HCT116 (cell line): Measurements from ENCODE around the gene RUNX1. TPM values are rescaled to one million over a fixed set of nuclear protein-coding genes. Genes with fewer than 3 reads are reported as not detected.

Experiments used
- ATAC-seq: fragments of 200-7000 bp; cut with Tn5 transposase; 2 replicates; pipeline ENCODE4 v1.9.1; 2020; ENCODE audit warnings: mild to moderate bottlenecking, moderate library complexity
- BruUV-seq: library from RNA; stranded (reverse); fragments of 400-500 nt; replicated peaks from 2 replicates; lab custom pipeline; 2021; lab: Mats Ljungman, UMichigan
- CTCF ChIA-PET: fragments of 300-600 bp; sonication (Branson Sonifier 250); formaldehyde crosslinking; loops from one replicate; lab custom pipeline; 2021; ENCODE audit warnings: antibody characterized with exemption; lab: Charles Lee
- POLR2A ChIA-PET: fragments of 300-600, 350-600 bp; sonication (Branson Sonifier 250); formaldehyde crosslinking; loops from one replicate; lab custom pipeline; 2021; ENCODE audit warnings: antibody characterized with exemption; lab: Charles Lee
- RAD21 ChIA-PET, 2 experiments: fragments of 300-600 bp; sonication (Branson Sonifier 250); formaldehyde crosslinking; loops; one replicate each; lab custom pipeline; 2023; ENCODE audit warnings: low total read pairs in 2 of 2; ENCODE audit not compliant: uncharacterized antibody in 2 of 2, unreplicated experiment in 2 of 2, low non-redundant PET in 1 of 2; lab: Charles Lee
- DNase-seq: peaks from one replicate; pipeline ENCODE4 v3.0.0-alpha.2; 2010; ENCODE audit warnings: low read depth, low spot score
- H2AFZ ChIP-seq: fragments of 200-600 bp; shearing (Covaris generic), sonication (generic); 2 replicates; pipeline ENCODE4 v1.6.1; 2017; ENCODE audit warnings: low read depth, mixed run types, mixed read lengths, antibody characterized with exemption, low read length; ENCODE audit not compliant: poor library complexity, severe bottlenecking
- H3K27ac ChIP-seq: 2 replicates; pipeline ENCODE4 v1.5.1; 2012; ENCODE audit warnings: low read depth, low read length
- H3K27me3 ChIP-seq: fragments of 200-600 bp; sonication (generic); 2 replicates; pipeline ENCODE4 v1.6.1; 2016; ENCODE audit warnings: mixed run types, low read length, mixed read lengths; ENCODE audit not compliant: insufficient read depth
- H3K36me3 ChIP-seq, 2 experiments: fragments of 200-500 bp in 1 of 2; fragments of 200-600 bp in 1 of 2; sonication (Bioruptor generic) in 1 of 2; sonication (generic) in 1 of 2; 2 replicates each; pipeline versions ENCODE4 v1.5.1 to v1.6.1; 2014 to 2016; ENCODE audit warnings: low read length in 2 of 2, inconsistent platforms in 1 of 2, mixed read lengths in 1 of 2, mixed run types in 1 of 2; ENCODE audit not compliant: insufficient read depth in 2 of 2, control insufficient read depth in 1 of 2
- H3K4me1 ChIP-seq, 2 experiments: fragments of 200-600 bp in 1 of 2; sonication (generic) in 1 of 2; 2 replicates each; pipeline versions ENCODE4 v1.5.1 to v1.6.1; 2012 to 2017; ENCODE audit warnings: low read length in 2 of 2, inconsistent platforms in 1 of 2, mild to moderate bottlenecking in 1 of 2, mixed read lengths in 1 of 2, mixed run types in 1 of 2, moderate library complexity in 1 of 2; ENCODE audit not compliant: insufficient read depth in 2 of 2, control insufficient read depth in 1 of 2
- H3K4me2 ChIP-seq: fragments of 200-600 bp; sonication (generic); 2 replicates; pipeline ENCODE4 v1.6.1; 2017; ENCODE audit warnings: mixed run types, low read length, mixed read lengths
- H3K4me3 ChIP-seq, 2 experiments: fragments of 200-600 bp in 1 of 2; sonication (generic) in 1 of 2; replicated peaks in 1 of 2; 2 replicates each; pipeline ENCODE4 v1.5.1; 2011 to 2016; ENCODE audit warnings: low read length in 2 of 2, control low read depth in 1 of 2, low read depth in 1 of 2, mild to moderate bottlenecking in 1 of 2, mixed read lengths in 1 of 2, mixed run types in 1 of 2
- H3K79me2 ChIP-seq: fragments of 200-600 bp; sonication (generic); 2 replicates; pipeline ENCODE4 v1.6.1; 2017; ENCODE audit warnings: mild to moderate bottlenecking, mixed run types, low read length, moderate library complexity, mixed read lengths; ENCODE audit not compliant: insufficient read depth
- H3K9ac ChIP-seq: fragments of 200-600 bp; sonication (generic); 2 replicates; pipeline ENCODE4 v1.6.1; 2016; ENCODE audit warnings: low read length, mixed read lengths
- H3K9me2 ChIP-seq: fragments of 200-600 bp; sonication (generic), shearing (Covaris generic); 2 replicates; pipeline ENCODE4 v1.6.1; 2017; ENCODE audit warnings: mixed run types, mild to moderate bottlenecking, moderate library complexity; ENCODE audit not compliant: insufficient read depth
- H3K9me3 ChIP-seq, 2 experiments: fragments of 200-500 bp in 1 of 2; fragments of 200-600 bp in 1 of 2; sonication (Bioruptor generic) in 1 of 2; sonication (generic) in 1 of 2; 2 replicates each; pipeline ENCODE4 v1.6.1; 2014 to 2017; ENCODE audit warnings: low read length in 2 of 2, mixed read lengths in 2 of 2, inconsistent platforms in 1 of 2, low read depth in 1 of 2, mild to moderate bottlenecking in 1 of 2, mixed run types in 1 of 2, moderate library complexity in 1 of 2; ENCODE audit not compliant: control insufficient read depth in 1 of 2, insufficient read depth in 1 of 2
- H4K20me1 ChIP-seq: fragments of 200-600 bp; sonication (generic), shearing (Covaris generic); 2 replicates; pipeline ENCODE4 v1.6.1; 2017; ENCODE audit warnings: mixed run types, mild to moderate bottlenecking, moderate library complexity; ENCODE audit not compliant: insufficient read depth
- CEBPB ChIP-seq: IDR thresholded peaks from 2 replicates; pipeline ENCODE4 v1.6.1; 2012; ENCODE audit warnings: low read depth
- EGR1 ChIP-seq: IDR thresholded peaks from 2 replicates; pipeline ENCODE4 v1.6.1; 2012; ENCODE audit warnings: low read depth
- ELF1 ChIP-seq: IDR thresholded peaks from 2 replicates; pipeline ENCODE4 v1.6.1; 2012; ENCODE audit warnings: low read depth, borderline replicate concordance
- EZH2 ChIP-seq: fragments of 200-600 bp; sonication (generic); IDR thresholded peaks from 2 replicates; pipeline ENCODE4 v1.6.1; 2017; ENCODE audit warnings: antibody characterized with exemption, mixed run types
- FOSL1 ChIP-seq: IDR thresholded peaks from 2 replicates; pipeline ENCODE4 v1.6.1; 2012; ENCODE audit warnings: low read depth
- JUND ChIP-seq: IDR thresholded peaks from 2 replicates; pipeline ENCODE4 v1.6.1; 2012
- POLR2A ChIP-seq: IDR thresholded peaks from 2 replicates; pipeline ENCODE4 v1.7.0; 2011; ENCODE audit warnings: borderline replicate concordance; ENCODE audit not compliant: insufficient read depth, insufficient read length; ENCODE audit errors: extremely low read depth
- POLR2AphosphoS5 ChIP-seq: IDR thresholded peaks from 2 replicates; pipeline ENCODE4 v1.6.1; 2011; ENCODE audit warnings: mild to moderate bottlenecking, low read depth, low read length, moderate library complexity
- RAD21 ChIP-seq: IDR thresholded peaks from 2 replicates; pipeline ENCODE4 v1.6.1; 2012; ENCODE audit warnings: low read depth, mild to moderate bottlenecking
- SIN3A ChIP-seq: IDR thresholded peaks from 2 replicates; pipeline ENCODE4 v1.6.1; 2012; ENCODE audit warnings: low read depth
- SRF ChIP-seq: IDR thresholded peaks from 2 replicates; pipeline ENCODE4 v1.6.1; 2012; ENCODE audit warnings: low read depth
- TCF7L2 ChIP-seq: IDR thresholded peaks from 2 replicates; pipeline ENCODE4 v1.7.0; 2011; ENCODE audit warnings: borderline replicate concordance, inconsistent platforms; ENCODE audit not compliant: insufficient read depth, insufficient read length; ENCODE audit errors: extremely low read depth
- YY1 ChIP-seq: IDR thresholded peaks from 2 replicates; pipeline ENCODE4 v1.6.1; 2011; ENCODE audit warnings: low read length, low read depth, moderate library complexity, mild to moderate bottlenecking; ENCODE audit not compliant: insufficient replicate concordance; ENCODE audit errors: extremely low read depth
- intact Hi-C: fragments of 100-400 bp; cut with micrococcal nuclease; formaldehyde crosslinking; loops from 2 replicates; pipeline ENCODE4 v1.10.0; 2022
- total RNA-seq: library from RNA; stranded (reverse); gene quantifications from one replicate; pipeline ENCODE4 v1.2.1, GENCODE V29; 2021; ENCODE audit not compliant: unreplicated experiment
- TF ChIP-seq, protein P1 (sequence below): IDR thresholded peaks from 2 replicates; pipeline ENCODE4 v1.6.1; 2012
- TF ChIP-seq, protein P2 (sequence below), 3 experiments: fragments of 200-600 bp in 1 of 3; sonication (generic) in 1 of 3; IDR thresholded peaks in 2 of 3; conservative IDR thresholded peaks in 1 of 3; 2 replicates each; pipeline ENCODE4 v1.5.1; 2012 to 2017; ENCODE audit warnings: low read depth in 2 of 3, low read length in 2 of 3, antibody characterized with exemption in 1 of 3, borderline replicate concordance in 1 of 3, control low read depth in 1 of 3, mild to moderate bottlenecking in 1 of 3, mixed read lengths in 1 of 3, mixed run types in 1 of 3, moderate library complexity in 1 of 3; ENCODE audit not compliant: insufficient read depth in 1 of 3
- TF ChIP-seq, protein P3 (sequence below): IDR thresholded peaks from 2 replicates; pipeline ENCODE4 v1.6.1; 2012

The RUNX1 gene
- total RNA-seq, 1 experiment from 2014 or later: 33.5 TPM

DNA sequence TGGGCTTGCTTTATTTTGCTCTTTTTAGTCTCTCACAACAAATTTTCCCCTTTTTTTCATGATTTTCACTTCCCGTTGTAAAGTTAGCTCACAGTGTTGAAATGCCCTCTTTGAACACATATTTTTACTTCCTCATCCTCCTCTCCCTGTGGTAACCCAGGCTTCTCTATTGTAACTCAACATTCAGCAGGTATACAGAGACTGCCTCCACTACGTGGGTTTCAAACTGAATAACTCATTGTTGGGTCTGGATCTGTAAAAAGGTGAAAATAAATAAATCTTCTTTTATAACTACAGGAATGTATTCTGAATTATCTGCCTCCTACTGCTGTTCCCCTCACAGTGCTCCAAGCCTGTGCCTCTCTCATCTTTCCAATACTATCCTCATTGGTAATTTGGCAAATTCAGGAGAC is 166.4 kb downstream of the RUNX1 start (continued):
- TF ChIP-seq, protein P1, sequence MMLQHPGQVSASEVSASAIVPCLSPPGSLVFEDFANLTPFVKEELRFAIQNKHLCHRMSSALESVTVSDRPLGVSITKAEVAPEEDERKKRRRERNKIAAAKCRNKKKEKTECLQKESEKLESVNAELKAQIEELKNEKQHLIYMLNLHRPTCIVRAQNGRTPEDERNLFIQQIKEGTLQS: no peak
- TF ChIP-seq CEBPB (no peak), YY1 (no peak), RAD21 (no peak), EGR1 (no peak), ELF1 (no peak), POLR2A (no peak), POLR2AphosphoS5 (no peak), SIN3A (no peak), FOSL1 (no peak)
- TF ChIP-seq, protein P2, sequence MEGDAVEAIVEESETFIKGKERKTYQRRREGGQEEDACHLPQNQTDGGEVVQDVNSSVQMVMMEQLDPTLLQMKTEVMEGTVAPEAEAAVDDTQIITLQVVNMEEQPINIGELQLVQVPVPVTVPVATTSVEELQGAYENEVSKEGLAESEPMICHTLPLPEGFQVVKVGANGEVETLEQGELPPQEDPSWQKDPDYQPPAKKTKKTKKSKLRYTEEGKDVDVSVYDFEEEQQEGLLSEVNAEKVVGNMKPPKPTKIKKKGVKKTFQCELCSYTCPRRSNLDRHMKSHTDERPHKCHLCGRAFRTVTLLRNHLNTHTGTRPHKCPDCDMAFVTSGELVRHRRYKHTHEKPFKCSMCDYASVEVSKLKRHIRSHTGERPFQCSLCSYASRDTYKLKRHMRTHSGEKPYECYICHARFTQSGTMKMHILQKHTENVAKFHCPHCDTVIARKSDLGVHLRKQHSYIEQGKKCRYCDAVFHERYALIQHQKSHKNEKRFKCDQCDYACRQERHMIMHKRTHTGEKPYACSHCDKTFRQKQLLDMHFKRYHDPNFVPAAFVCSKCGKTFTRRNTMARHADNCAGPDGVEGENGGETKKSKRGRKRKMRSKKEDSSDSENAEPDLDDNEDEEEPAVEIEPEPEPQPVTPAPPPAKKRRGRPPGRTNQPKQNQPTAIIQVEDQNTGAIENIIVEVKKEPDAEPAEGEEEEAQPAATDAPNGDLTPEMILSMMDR (IDR thresholded peaks at IDR 0.05 in 2 of 3, conservative IDR thresholded peaks at IDR 0.05 in 1 of 3; ENCODE audit: borderline replicate concordance in 1 of 3, insufficient read depth in 1 of 3, low read depth in 2 of 3, low read length in 2 of 3): no peak

DNA sequence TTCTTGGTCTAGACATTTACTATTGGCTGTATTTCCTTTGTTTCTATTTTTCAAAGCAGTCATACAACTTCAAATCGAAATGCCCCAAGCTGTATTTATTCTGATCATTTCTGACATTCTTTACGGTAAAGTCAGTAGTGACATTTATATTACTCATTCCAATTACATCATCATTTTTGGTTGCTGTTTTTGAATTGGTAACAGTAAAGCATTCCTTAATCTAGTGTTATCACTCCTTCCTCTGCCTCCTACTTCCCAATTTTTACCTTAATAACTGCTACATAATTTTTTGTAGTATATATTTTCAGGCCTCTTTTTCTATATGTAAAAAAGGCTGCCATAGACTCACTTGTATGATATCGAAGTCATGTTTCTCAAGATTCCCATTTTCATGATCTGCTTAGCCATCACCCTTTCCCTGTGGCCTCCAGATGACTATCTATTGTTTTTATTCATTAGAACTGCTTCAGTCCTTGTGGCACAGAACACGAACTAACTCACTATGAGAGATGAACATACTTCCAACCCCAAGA is 167.2 kb downstream of the RUNX1 start:
- Histone ChIP-seq H3K27ac (peak overlapping the region; percentile 31; the same call in 1 of the 2 replicates), H3K9me3 (no peaks in the 10 kb centered on the region), H2AFZ (no peak overlapping the region), H3K36me3 (peaks cover 10 to 16% of the 10 kb centered on the region in 2 experiments; a peak in 2 of 4 replicates), H3K9me2 (no peaks in the 10 kb centered on the region), H3K4me2 (peak overlapping the region; percentile 67), H3K9ac (peak overlapping the region; percentile 42), H4K20me1 (no peaks in the 10 kb centered on the region), H3K79me2 (peaks cover 98% of the 10 kb centered on the region), H3K27me3 (no peaks in the 10 kb centered on the region), H3K4me1 (peaks cover 48 to 77% of the 10 kb centered on the region in 2 experiments), H3K4me3 (peak overlapping the region in 1 of 2 experiments; percentile 17; a peak in 1 of 4 replicates)
- RAD21 ChIA-PET: no interaction called here
- POLR2A ChIA-PET: interaction anchor here (0.9 kb wide), 2 partner anchors 35 to 74 kb away, joined by 3 read pairs; no protein-coding TSS in a partner anchor
- TF ChIP-seq JUND (no peak), SIN3A (no peak), SRF (no peak), TCF7L2 (no peak), ELF1 (no peak), EZH2 (no peak), RAD21 (no peak), POLR2A (no peak), YY1 (no peak)
- TF ChIP-seq, protein P3, sequence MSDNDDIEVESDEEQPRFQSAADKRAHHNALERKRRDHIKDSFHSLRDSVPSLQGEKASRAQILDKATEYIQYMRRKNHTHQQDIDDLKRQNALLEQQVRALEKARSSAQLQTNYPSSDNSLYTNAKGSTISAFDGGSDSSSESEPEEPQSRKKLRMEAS: no peak
- intact Hi-C loops: no loop called here
- ATAC-seq (peak; percentile 55; the same call in 1 of the 2 replicates), DNase-seq (no peak)
- CTCF ChIA-PET: no interaction called here
- BruUV-seq: no TSS peak
